ENCODE data around the gene ADAM12.

Gene ADAM12

DNA sequence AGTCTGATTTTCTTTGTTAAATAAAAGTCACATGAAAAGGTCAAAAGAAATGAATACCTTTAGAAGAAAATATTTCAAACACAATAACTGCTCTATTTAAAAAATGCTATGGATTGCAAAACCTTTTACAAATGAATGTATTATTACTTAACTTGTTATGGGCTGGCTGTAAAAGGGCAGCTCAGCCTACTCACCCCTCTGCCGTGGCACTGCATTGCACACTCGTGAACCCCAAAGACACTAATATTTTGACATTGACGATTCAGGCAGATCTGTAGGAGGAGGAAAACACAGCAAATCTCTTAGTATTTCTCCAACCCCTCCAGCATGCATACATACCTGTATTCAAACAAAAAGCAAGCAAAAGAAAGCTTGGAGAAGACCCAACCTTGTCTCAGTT lies 342.4 kb downstream of the ADAM12 start:
- peak; percentile 59 to 82 (median 77) for DNase-seq

DNA sequence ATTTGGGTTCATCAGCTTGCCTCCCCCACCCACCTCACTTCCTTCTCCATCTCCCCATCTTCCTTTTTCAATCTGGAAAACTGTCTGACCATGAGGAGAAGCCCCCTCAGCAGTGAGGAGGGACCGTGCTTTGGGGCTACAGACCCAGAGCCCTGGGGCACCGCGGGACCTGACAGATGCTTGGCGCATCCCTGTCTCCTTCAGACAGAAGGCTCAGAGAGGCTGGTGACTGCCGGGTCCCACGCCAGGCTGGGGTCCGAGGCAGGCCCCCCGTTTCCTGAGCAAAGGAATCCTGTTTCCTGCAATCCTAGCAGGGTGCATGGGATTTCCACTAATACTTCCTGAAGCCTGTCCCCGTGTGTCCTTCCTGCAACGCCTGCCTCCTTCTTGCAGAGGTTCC lies 344.9 kb downstream of the ADAM12 start:
- DNase-seq = no peak

- DNase-seq = no peak
Measured at GRCh38 chr10:126042906-126043305, 345.4 kb downstream of the ADAM12 start.

DNA sequence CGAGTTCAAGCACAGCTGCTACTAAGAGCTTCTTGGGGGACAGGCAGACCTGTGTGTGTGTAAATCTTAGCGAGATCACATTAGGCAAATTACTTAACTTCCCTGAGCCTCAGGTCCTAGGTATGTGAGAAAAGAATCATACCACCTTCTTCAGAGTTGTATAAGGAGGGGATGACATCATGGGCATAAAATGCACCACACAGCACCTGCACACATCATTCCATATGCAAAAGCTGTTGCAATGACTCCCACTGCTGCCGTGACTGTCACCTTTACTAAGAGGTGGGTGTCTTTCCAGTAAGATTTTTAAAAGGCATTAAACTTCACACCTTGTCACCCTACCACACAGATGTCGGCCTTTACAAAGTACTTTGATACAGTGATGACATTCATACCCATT lies 345.9 kb downstream of the ADAM12 start:
- DNase-seq = no peak

- DNase-seq = peak; percentile 98 to 100 (median 99)
Measured at GRCh38 chr10:126041804-126042231, 346.5 kb downstream of the ADAM12 start.

- no peak for DNase-seq
Measured at GRCh38 chr10:126041117-126041516, 347.2 kb downstream of the ADAM12 start.

DNA sequence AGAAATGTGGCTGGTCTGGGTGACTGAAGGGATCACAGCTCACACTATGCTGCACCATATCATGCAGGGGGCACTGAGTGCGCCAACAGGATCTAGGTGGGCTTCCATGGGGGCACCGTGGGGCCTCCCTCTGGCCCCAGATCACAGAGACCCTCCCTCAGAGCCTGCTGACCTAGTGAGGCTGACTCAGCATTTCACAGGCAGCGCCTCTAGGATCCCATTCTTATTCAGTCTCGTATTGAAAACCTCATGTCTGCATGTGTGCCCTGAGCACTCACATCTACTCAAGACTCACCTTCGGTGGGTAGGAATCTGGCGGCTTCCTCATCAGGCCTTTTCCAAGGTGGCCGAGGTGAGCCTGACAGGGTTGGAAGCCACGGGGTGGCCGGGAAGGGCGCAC lies 350.3 kb downstream of the ADAM12 start:
- no peak for DNase-seq

GRCh38 chr10:126036515-126036914 lies 351.8 kb downstream of the ADAM12 start:
- peak in 2 of 4 experiments; percentile 17 to 48 for DNase-seq

GRCh38 chr10:126034586-126034985 lies 353.7 kb downstream of the ADAM12 start:
- peak in 1 of 4 experiments; percentile 31 for DNase-seq

DNA sequence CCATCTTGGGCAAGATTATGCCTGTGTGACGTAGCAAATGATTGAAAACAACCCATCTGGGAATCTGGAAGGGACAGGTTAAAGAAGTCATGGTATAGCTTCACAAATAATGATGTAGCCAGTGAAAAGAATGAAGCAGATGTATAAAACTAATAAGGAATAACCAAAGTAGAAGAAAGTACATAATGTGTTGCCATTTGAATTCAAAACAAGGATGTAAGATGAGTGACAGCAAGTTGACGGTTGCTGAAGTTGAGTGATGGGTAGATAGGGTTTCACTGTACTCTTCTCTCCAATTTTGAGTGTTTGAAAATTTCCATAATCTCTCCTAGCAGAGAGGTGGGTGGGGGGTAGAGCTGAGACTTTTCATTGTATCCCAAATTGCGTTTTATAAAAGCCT lies 358.3 kb downstream of the ADAM12 start:
- DNase-seq = no peak

DNA sequence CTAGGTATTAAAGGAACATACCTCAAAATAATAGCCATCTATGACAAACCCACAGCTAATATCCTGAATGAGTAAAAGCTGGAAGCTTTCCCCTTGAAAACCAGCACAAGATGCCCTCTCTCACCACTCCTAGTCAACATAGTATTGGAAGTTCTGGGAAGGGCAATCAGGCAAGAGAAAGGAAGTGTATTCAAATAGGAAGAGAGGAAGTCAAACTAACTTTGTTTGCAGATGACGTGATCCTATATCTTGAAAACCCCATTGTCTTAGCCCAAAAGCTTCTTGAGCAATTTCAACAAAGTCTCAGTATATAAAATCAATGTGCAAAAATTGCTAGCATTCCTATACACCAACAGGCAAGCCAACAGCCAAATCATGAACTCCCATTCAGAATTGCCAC lies 360.6 kb downstream of the ADAM12 start:
- DNase-seq = peak in 2 of 4 experiments; percentile 42 to 52

DNA sequence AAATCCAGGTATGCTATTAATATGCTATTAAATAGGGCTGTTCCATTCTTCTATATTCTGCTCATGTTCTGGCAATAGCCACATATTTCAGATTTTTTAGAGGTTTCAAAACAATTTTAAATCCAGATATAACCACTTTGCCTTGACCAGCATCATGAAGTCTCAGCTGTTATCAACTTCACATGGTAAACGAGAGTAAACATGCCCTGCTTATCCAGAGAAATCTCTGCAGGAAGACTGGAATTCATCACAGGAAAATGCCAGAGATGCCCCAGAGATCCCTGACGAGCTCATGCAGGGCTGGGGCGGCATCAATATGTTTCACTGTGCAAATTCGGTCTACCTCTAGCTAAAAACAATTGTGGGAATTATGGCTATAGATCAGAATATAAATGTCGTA lies 365.4 kb downstream of the ADAM12 start:
- no peak for DNase-seq

GRCh38 chr10:126021833-126022500 lies 366.3 kb downstream of the ADAM12 start:
- DNase-seq = no peak

GRCh38 chr10:126017961-126018560 lies 370.2 kb downstream of the ADAM12 start:
- no peak for DNase-seq

- DNase-seq = no peak
Measured at GRCh38 chr10:126016882-126017281, 371.4 kb downstream of the ADAM12 start.

DNA sequence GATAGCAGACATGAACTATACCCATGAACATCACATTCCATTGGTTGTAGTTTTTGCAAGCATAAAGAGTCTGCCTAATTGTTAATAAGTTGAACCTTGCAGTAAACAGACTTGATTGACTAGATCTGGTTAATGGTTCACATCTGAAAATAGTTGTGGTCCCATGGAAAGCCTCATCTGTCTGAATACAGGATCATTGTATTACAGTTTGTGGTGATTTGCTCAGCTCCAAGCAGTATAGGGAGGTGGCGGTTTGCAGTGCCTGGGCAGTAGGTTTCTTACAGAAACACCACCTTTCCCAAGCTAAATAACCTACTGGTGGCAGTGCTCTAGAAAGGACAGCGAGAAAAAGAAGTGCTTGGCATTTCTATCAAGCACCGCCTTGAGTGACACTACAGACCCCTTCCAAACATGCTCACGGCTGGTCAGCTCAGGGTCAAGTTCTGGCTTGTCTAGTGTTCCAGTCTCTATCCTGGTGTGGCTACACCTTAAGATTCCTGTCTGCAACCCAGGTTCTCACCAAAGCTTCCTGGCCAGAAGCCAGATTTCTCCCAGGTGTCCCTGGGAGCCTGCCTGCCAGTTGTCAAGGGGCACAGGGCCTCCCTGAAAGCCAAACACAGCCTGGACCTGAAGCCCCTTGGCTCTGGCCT lies 372.0 kb downstream of the ADAM12 start:
- DNase-seq = no peak

DNA sequence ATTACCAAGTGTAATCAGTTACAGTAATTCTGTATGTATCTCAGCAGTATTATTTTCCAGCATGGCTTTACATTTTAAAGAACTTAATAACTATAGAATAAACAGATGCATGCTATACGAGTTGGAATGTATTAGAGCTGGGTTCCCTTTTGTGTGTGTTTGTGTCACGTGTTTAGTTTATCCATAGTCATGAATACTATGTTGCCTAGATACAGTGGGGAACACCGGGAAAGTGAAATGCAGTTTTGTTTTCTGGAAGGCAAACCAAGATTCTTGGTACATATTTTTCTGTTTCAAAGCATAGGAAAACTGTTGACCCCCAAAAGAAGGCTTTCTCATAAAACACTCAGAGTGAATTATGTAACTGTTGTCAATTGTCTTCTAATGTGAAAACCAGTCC lies 372.9 kb downstream of the ADAM12 start:
- DNase-seq = no peak

DNA sequence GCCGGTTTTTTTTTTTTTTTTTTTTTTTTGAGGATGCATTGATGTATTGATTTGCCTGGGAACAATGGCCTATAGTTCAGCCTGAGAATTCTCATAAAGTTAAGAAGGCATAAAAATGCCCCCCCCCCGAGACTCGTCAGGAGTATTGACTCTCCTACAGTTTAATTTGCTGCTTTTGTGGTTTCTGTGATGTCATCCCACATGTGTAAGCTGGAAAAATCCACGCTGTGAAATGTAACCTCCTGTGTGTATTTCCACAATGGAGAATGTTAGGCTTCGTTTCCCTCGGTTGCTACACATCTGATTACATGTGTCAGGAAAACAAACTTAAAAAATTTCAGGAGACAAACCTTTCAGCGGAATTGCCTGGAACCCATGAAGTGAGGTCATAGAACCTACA lies 374.0 kb downstream of the ADAM12 start:
- DNase-seq = no peak

- peak; percentile 34 to 60 (median 56) for DNase-seq
Measured at GRCh38 chr10:126013489-126014281, 374.6 kb downstream of the ADAM12 start.

GRCh38 chr10:126012485-126012884 lies 375.8 kb downstream of the ADAM12 start:
- no peak for DNase-seq

DNA sequence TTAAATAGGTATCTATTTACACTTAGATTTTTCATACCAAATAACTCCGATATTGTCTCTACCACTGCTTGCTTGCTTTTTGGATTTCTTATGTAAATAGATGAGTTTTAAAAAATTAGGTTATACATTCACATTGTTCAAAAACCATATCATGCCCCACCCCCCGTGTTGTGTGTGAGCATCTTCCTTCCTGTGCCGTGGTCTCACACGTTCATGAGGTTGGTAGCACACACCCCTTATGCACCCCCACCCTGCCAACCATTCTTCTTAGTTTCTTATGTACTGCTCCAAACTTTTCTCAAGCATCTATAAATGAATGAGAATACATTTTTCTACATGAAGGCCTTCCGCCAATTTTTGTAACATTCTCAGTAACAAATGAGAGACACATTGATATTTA lies 376.3 kb downstream of the ADAM12 start:
- no peak for DNase-seq

DNA sequence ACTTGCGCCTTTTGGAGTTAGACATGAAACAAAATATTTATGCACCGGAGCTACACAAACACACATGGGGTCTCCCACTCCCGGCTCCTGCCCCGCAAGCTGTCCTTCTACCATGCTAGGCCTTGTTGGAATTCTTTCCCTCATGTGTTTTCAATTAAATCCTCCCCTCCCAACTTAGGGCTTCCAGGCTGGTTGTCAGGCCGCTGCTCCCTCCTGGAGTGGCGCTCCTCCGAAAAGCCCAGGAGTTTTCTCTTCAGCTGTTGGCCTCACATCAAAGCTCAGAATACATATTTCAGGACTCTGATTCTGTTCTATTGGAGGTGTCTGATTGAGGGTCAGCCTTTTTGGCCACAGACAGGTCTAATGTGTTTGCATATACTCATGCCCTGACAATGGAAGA lies 378.6 kb downstream of the ADAM12 start:
- no peak for DNase-seq

- DNase-seq = no peak
Measured at GRCh38 chr10:126006906-126007305, 381.4 kb downstream of the ADAM12 start.

Measured in suppressor macrophage (primary cell).